ENCODE measurements around the gene GOLGA1. TPM values are rescaled to one million over a fixed set of nuclear protein-coding genes. Genes with fewer than 3 reads are reported as not detected.
"Not testable (repeated sequence)": the region's sequence is repeated elsewhere in the genome, so short reads cannot be mapped to it uniquely, and the experiment has no call there.

The GOLGA1 gene, protein sequence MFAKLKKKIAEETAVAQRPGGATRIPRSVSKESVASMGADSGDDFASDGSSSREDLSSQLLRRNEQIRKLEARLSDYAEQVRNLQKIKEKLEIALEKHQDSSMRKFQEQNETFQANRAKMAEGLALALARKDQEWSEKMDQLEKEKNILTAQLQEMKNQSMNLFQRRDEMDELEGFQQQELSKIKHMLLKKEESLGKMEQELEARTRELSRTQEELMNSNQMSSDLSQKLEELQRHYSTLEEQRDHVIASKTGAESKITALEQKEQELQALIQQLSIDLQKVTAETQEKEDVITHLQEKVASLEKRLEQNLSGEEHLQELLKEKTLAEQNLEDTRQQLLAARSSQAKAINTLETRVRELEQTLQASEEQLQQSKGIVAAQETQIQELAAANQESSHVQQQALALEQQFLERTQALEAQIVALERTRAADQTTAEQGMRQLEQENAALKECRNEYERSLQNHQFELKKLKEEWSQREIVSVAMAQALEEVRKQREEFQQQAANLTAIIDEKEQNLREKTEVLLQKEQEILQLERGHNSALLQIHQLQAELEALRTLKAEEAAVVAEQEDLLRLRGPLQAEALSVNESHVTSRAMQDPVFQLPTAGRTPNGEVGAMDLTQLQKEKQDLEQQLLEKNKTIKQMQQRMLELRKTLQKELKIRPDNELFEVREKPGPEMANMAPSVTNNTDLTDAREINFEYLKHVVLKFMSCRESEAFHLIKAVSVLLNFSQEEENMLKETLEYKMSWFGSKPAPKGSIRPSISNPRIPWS
- 19.0 TPM for polyA plus RNA-seq (ENCODE audit: insufficient read length)
- long read RNA-seq, donor 1, partial matches to known transcripts, result 0 of 4 reads
- long read RNA-seq, donor 1, other reads (novel, unspliced or antisense), result 0 of 4 reads
- long read RNA-seq, donor 2, full-length matches to known transcripts, result 10 of 10 reads
- long read RNA-seq, donor 2, partial matches to known transcripts, result 0 of 10 reads
- long read RNA-seq, donor 2, other reads (novel, unspliced or antisense), result 0 of 10 reads
- long read RNA-seq, donor 3, partial matches to known transcripts, result 0 of 1 reads
- long read RNA-seq, donor 3, other reads (novel, unspliced or antisense), result 0 of 1 reads
- long read RNA-seq, donor 4, result 0 reads
- long read RNA-seq, donor 5, full-length matches to known transcripts, result 3 of 3 reads
- long read RNA-seq, donor 5, partial matches to known transcripts, result 0 of 3 reads
- long read RNA-seq, donor 5, other reads (novel, unspliced or antisense), result 0 of 3 reads
- long read RNA-seq, donor 6, partial matches to known transcripts, result 0 of 1 reads
- long read RNA-seq, donor 6, other reads (novel, unspliced or antisense), result 0 of 1 reads
- long read RNA-seq, donor 7, full-length matches to known transcripts, result 3 of 17 reads
- long read RNA-seq, donor 7, partial matches to known transcripts, result 14 of 17 reads
- long read RNA-seq, donor 7, other reads (novel, unspliced or antisense), result 0 of 17 reads
- long read RNA-seq, donor 8, partial matches to known transcripts, result 0 of 3 reads
- long read RNA-seq, donor 8, other reads (novel, unspliced or antisense), result 0 of 3 reads

DNA sequence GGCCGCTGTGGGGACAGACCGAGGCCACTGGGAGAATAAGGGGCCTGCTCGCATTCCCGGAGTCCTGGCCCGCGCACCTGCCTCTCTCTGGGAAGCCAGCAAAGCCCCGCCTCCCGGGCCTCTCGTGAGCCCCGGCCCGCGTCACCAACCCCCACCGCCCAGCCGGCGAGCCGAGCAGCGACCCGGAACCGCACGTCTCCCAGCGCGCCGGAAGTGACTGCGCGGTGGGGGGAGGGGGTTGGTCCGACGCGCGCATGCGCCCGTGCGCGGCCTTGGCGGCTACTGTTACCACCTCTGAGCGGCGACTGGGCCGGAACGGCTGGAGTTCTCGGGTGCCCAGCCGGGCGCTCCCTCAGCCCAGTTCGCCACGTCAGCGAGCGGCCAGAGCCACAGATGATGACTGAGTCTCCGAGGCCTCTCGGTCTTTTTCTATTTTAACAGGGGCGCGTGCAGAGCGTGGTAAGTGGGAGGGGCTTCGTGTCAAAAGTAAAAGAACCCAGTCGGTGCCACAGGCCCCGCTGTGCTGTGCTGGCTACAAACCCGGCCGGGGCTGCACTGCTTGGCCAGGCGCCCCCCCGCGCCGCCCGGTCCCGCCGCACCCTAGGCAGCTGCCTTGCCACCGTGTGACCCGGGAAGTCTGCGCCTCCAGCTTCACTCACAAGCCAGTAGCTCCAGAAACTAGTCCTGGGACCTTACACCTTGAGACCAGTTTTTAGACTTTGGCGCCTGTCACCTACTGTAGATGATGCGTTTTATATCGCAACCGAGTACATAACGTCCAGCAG lies at the start of gene GOLGA1:
Gene GOLGA1, minus strand, starts transcription at position 190 of the 785 bp plus-strand sequence. CDS start 2,372 bp downstream, outside the sequence.
- peak; percentile 95 for DNase-seq

DNA sequence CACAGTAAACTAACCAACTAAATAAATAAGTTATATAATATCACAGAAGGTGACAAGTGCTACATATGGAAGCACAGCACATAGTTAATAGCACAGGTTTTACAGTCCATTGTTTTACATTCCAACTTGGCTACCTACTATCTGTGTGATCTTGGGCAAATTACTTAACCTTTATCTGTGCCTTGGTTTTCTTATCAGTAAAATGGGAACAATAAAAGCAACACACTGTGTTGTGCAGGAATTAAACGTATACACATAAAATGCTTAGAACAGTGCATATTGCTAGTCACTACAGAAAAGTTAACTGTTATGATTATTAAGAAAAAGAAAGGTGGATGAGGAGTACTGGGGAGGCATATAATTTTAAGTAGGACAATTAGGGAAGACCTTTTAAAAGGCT lies 42.8 kb upstream of the GOLGA1 start:
- no peak for DNase-seq

DNA sequence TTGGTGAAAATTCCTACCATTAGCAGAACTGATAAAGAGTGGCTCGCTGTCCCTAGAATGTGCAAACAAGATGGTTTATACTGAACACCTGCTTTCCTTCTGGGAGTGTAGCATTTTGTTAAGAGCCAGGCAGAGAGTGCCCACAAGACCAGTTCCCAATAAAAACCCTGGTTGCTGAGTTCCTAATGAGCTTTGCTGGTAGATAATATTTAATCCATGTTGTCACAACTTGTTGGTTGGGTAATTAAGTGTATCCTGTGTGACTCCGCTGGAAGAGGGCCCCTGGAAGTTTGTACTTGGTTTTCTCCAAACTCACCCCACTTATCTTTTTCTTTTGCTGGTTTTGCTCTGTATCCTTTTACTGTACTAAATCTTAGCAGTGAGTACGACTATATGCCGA lies 39.5 kb upstream of the GOLGA1 start:
- peak; percentile 6 for DNase-seq

DNA sequence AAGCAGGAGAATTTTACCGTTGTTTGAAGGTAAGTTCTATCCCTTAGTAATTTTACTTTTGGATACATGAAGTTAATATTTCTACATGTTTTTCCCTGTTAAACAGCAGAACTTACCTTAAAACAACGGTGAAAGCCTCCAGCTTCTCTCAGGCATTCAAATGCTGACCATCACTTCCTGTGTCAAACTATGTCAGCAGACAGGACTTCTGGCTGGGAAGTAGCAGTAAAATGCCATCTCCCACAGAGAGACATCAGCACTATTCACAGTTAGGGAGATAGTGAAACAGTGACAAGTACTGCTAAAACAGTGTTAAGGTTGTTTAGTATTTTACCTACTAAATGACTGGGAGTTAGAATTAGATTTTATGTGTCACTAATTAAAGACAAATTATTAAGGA lies 34.2 kb upstream of the GOLGA1 start:
- no peak for DNase-seq

DNA sequence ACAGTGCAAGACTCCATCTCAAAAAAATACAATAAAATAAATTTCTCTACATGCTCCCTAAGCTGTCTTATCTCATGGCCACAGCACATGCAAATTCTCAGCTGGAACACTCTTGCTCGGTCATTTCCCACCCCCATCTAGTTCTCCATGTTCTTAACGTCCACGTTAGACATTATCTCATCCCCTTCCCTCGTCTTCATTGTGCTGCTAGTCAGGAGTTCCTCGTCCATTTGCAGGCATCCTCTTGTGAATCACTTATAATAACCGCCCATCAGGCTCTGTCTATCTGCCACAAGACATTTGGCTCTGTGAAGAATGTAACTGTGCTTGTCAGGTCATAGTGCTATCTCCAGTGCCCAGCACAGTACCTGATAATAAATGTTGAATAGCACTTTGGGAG lies 32.9 kb upstream of the GOLGA1 start:
- DNase-seq, result no peak

DNA sequence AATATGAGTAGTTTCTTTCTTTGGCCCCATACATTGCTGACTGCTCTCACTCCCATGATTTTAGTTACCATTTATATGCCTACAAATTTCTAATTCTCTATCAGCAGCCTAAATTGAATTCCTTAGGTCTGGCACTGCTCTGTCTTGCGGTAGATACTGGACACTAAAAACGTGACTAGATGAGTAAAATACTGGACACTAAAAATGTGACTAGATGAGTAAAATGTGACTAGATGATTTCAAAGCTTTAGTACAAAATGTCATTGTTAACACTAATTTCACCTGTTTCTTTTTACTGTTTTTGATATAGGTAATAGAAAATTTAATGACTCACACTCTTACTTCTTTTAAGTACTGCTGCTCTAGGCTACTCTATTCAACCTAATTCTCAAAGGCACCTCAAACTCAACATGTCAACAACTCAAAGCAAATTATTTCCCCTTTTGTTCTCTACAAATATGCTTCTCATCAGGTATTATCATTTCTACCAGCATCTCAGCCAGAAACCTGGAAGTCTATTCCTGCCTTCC lies 31.4 kb upstream of the GOLGA1 start:
- no peak for DNase-seq

DNA sequence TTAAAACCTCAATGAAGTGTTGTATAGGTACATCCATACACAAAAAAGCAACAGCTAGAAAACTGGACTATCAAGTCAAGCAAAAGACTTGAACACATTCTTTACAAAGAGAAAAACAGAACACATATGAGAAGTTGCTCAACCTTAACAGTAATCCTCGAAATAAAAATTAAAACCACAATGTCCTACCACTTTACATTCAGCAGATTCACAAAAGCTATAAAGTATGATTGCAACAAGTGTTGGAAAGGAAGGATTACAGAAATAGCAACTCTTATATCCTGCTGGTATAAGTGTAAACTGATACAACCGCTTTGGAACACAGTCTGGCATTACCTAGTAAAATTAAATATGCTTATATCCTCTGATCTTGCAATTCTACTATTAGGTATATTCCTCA lies 28.5 kb upstream of the GOLGA1 start:
- no peak for DNase-seq

DNA sequence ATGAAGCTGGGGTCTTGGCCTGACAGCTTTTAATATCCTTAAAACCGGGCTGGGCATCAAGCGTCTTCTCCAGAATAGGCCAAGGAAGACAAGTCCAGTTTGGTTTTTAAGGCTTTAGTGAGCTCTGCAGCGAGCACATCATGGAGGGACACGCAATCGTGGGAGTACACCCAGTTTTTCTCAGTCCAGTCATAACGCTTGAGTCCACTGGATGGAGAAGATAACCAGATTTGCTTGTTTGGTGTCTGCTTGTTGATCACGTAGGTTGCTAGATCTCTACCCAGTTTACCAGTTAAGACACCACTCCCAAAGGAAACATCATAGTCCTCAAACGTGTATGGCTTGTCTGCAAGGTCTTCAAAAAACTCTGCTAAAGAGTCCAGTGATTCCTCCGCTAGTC lies 27.4 kb upstream of the GOLGA1 start:
- DNase-seq, result no peak

DNA sequence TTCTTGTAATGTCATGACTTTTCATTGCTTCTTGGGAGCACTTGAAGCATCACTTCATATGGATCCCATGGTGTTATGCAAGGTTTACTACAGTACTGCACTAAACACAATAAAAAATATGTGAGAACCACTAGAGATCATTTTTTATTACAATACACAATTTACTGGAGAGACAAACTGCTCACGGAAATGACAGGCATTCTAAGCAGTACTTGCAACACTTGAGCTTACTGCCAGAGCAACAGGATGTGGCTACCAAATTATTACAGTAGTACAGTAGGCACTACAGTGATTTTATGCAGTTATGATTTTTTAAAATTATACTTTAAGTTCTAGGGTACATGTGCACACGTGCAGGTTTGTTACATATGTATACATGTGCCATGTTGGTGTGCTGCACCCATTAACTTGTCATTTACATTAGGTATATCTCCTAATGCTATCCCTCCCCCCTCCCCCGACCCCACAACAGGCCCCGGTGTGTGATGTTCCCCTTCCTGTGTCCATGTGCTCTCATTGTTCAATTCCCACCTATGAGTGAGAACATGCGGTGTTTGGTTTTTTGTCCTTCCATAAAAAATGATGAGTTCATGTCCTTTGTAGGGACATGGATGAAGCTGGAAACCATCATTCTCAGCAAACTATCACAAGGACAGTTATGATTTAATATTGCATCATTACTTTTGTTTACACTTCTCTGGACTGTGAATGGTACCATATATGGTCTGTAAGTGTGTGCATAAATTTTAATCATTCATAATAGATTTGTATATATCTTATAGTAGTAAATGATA lies 25.1 kb upstream of the GOLGA1 start:
- DNase-seq, result not testable (repeated sequence)

DNA sequence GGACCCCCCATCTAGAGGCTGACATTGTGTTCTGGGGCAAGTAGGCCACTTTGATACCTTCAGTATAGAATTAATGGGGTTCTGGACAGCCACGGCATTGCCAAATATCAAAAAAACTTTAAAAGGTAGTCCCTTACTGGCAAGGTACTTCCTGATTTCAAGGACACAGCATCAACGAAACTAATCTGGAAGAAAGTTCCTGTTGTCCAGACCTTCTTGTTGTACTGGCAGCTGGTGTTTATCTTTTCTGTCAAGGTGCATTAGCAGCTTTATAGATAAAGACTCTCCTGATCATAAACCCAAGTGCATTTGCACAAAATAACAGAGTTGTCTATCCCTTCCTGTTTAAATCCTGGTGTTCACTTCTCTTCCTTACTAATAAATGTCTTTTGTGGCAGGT lies 23.7 kb upstream of the GOLGA1 start:
- DNase-seq, result no peak

DNA sequence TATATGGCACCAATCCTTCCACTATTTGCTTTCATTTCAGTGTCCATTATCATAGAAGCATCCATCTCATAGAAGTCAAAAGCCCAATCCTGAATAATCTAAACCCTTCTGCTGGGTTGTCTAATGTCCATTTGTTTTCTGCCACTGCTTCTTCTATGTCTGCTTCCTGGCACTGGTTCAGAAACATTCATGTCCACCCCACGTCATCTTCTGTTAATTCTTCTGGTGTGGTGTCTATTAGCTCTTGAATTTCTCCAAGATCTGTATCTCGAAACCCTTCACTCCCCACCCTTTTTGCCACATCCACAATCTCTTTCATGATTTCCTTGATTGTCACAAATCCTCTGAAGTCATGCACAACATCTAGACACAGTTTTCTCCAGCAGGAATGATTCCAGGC lies 23.2 kb upstream of the GOLGA1 start:
- no peak for DNase-seq

DNA sequence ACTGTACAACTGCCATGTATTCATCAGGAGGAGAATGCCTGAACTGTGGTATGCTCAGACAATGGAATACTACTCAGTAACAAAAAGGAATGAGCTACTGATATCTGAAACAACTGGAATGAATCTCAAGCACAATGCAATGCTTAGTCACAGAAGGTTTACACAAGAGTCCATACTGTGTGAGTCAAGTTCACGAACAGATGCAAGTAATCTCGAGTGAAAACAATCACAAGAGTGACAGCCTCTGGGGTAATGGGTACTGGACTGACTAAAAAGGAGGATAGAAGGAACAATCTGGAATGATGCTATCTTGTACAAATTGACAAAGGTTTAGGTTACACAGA lies 19.5 kb upstream of the GOLGA1 start:
- DNase-seq, result no peak

DNA sequence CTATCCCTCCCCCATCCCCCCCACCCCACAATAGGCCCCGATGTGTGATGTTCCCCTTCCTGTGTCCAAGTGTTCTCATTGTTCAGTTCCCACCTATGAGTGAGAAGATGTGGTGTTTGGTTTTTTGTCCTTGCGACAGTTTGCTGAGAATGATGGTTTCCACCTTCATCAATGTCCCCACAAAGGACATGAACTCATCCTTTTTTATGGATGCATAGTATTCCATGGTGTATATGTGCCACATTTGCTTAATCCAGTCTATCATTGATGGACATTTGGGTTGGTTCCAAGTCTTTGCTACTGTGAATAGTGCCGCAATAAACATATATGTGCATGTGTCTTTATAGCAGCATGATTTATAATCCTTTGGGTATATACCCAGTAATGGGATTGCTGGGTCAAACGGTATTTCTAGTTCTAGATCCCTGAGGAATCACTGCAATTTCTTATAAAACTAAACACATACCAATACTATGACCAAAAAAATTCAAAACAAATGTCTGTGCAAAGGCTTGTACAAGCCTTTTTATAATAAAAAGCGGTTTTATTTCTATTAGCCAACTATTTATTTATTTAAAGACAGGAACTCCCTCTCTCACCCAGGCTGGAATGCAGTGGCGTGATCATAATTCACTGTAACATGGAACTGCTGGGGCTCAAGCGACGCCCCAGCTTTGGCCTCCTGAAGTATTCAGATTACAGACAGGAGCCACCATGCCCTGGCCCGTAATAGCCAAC lies 19.0 kb upstream of the GOLGA1 start:
- not testable (repeated sequence) for DNase-seq

DNA sequence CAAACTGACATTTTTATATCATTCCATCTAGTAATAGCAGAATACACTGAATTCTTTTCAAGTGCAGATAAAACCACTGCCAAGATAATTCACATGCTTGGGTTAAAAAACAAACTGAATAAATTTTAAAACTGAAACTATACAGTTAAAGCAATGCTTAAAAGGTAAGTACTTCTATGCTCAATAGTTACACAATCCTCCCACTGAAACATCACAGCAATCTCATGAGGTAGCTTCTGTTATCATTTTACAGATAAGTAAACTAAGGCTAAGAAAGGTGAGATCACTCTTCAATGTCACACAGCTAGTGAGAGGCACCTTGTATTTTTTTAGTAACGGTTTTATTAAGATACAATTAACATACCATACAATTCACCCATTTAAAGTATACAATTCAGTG lies 13.4 kb upstream of the GOLGA1 start:
- DNase-seq, result no peak

DNA sequence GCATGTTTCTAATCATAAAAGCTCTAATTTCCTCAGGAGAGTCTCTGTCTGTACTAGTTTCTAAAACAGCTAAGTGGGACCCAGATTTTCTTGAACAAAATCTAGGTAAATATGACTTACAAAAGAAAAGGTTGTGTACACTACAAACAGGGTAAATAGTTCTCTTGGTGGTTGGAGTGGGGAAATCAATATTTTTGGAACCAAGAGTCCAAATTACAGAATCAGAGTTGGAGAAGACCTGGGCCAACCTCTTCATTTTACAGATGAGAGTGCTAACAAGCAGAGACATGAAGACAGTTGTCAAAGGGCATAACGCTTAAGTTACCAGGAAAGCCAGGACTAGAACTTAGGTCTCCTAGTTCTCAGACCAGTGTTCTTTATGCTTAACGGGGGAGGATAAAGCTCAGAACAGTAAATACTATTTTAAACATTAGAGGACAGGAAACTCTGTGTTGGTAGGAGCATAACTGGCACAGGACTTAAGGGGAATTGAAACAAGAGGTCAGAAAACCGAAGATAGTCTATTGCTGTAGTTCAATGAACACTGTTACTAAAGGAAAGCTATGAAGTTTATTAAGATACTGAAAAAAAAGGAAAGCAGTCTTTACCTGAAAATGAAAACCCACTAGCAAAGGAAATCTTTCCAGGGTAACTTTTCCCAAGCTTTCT lies 9.3 kb upstream of the GOLGA1 start:
- DNase-seq, result no peak

DNA sequence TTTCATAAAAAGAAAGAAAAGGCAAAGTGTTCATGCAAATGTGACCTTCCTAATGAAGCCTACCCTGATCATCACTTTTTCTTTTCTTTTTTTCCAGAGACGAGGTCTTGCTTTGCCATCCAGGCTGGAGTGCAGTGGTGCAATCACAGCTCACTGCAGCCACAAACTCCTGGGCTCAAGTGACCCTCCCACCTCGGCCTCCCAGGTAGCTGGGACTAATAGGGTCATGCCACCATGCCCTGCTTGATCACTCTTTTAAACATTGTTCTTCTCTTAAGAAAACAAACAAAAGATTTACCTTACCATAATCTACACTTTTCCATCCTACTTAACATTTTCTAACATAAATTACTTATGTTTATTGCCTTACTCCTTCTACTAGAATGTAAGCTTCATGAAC lies 8.5 kb upstream of the GOLGA1 start:
- DNase-seq, result no peak

DNA sequence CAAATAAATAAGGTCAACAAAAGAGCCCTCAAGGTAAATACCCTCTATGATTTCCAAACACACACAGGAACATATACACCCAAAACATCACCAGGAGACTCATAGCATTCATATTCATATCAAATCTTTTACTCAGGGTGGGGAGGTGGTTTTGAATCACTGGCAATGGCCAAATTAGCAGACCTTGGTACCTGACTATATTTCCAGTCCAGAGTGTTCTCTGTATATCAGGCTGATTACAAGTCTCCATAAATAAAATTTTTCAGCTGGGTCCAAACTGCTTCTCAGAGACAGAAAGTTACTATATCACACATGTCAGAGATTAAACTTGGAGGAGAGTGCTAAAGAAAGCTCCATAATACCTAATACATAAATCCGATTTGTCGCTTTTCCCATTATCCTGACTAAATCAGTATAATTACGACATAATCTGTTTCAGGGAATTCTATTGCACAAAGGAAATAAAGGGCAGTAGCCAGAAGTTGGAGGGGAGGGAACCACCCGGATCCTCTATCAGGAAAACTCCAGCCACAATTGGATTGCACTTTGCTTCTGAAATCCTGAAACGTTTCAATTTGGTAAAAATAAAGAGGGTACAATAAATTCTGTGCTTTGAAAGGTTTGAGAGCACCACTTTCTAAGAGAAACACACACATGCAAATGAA lies 7.0 kb upstream of the GOLGA1 start:
- no peak for DNase-seq

DNA sequence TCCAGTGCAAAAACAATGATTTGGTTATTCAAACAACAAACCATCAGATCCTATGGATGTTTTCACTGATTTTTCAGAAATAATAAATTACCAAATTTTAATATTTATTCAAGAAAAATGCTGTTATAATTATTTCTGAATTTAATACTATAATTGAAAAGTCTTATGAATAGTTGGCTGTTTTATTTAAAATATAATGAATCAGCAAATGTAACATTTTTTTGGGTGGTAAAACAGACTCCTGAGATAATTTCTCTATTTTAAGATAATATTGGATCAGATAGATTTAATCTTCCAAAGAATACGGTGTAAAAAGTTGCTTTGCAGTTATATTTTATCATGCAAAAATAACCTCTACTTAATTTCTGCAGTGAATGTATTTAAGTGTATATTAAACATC lies 5.3 kb upstream of the GOLGA1 start:
- DNase-seq, result no peak
